GM06990 (cell line): Measurements from ENCODE around the gene CHST7.

Experiments used
- DNase-seq: peaks from one replicate; pipeline ENCODE4 v3.0.0-alpha.2; 2011; ENCODE audit not compliant: insufficient read length; ENCODE audit errors: extremely low read depth
- H3K27me3 ChIP-seq: replicated peaks from 2 replicates; pipeline ENCODE4 v1.6.0; 2011; ENCODE audit warnings: low read length; ENCODE audit not compliant: control insufficient read depth, insufficient read depth
- H3K36me3 ChIP-seq: 2 replicates; pipeline ENCODE4 v1.5.1; 2011; ENCODE audit warnings: low read length; ENCODE audit not compliant: control insufficient read depth, insufficient read depth
- H3K4me3 ChIP-seq: replicated peaks from 2 replicates; pipeline ENCODE4 v1.5.1; 2011; ENCODE audit warnings: low read depth, mild to moderate bottlenecking, control low read depth, low read length
- CTCF ChIP-seq: IDR thresholded peaks from 2 replicates; pipeline ENCODE4 v1.5.1; 2011; ENCODE audit warnings: low read length, control low read depth, mild to moderate bottlenecking, inconsistent platforms; ENCODE audit not compliant: insufficient read depth, poor library complexity, severe bottlenecking

CHST7 gene

GRCh38 chrX:46582325-46582724 is 8.8 kb downstream of the CHST7 start:
- Histone ChIP-seq H3K4me3 (no peak overlapping the region), H3K36me3 (no peaks in the 10 kb centered on the region; the same call in 1 of the 2 replicates), H3K27me3 (no peaks in the 10 kb centered on the region)
- no peak for TF ChIP-seq CTCF
- DNase-seq: no peak

GRCh38 chrX:46582966-46583365 is 9.4 kb downstream of the CHST7 start:
- no peak for TF ChIP-seq CTCF
- Histone ChIP-seq H3K27me3 (no peaks in the 10 kb centered on the region), H3K4me3 (no peak overlapping the region), H3K36me3 (no peaks in the 10 kb centered on the region; the same call in 1 of the 2 replicates)
- no peak for DNase-seq

GRCh38 chrX:46584736-46585135 is 11.2 kb downstream of the CHST7 start:
- Histone ChIP-seq H3K4me3 (no peak overlapping the region), H3K36me3 (no peaks in the 10 kb centered on the region; the same call in 1 of the 2 replicates), H3K27me3 (no peaks in the 10 kb centered on the region)
- no peak for DNase-seq
- TF ChIP-seq CTCF: no peak

GRCh38 chrX:46587158-46587557 is 13.6 kb downstream of the CHST7 start:
- Histone ChIP-seq H3K27me3 (no peaks in the 10 kb centered on the region), H3K36me3 (no peaks in the 10 kb centered on the region; the same call in 1 of the 2 replicates), H3K4me3 (0 out of 2 replicates have a peak overlapping the region, but pooled peaks have one; percentile 14)
- DNase-seq: peak; percentile 58
- no peak for TF ChIP-seq CTCF

GRCh38 chrX:46587753-46588171 is 14.2 kb downstream of the CHST7 start:
- peak overlapping the region; percentile 2; the same call in 1 of the 2 replicates for H3K4me3 ChIP-seq
- no peak for TF ChIP-seq CTCF
- no peak for DNase-seq
- no peaks in the 10 kb centered on the region; the same call in 1 of the 2 replicates for H3K36me3 ChIP-seq
- H3K27me3 ChIP-seq: no peaks in the 10 kb centered on the region

- TF ChIP-seq CTCF: no peak
- no peak for DNase-seq
- Histone ChIP-seq H3K4me3 (no peak overlapping the region; the same call in 1 of the 2 replicates), H3K36me3 (no peaks in the 10 kb centered on the region; the same call in 1 of the 2 replicates), H3K27me3 (no peaks in the 10 kb centered on the region)
These were observed 14.7 kb downstream of the CHST7 start for GRCh38 chrX:46588263-46588662.
